CD14-positive monocyte (primary cell): Measurements from ENCODE around the gene NRG3. TPM values are rescaled to one million over a fixed set of nuclear protein-coding genes. Genes with fewer than 3 reads are reported as not detected.

Source experiments
- DNase-seq, 3 donors: peaks; one replicate each; pipeline ENCODE4 v3.0.0-alpha.2; 2011 to 2022
- H2AFZ ChIP-seq: 2 replicates; pipeline ENCODE4 v1.6.0; 2012; ENCODE audit warnings: mild to moderate bottlenecking, low read depth, low read length, inconsistent platforms; ENCODE audit not compliant: insufficient read depth, poor library complexity, severe bottlenecking
- H3K27ac ChIP-seq, 2 donors: 1 replicate in 1 of 2; 2 replicates in 1 of 2; pipeline ENCODE4 v1.5.1; 2012 to 2013; ENCODE audit warnings: low read length in 2 of 2, control low read depth in 1 of 2, inconsistent platforms in 1 of 2, low read depth in 1 of 2, mild to moderate bottlenecking in 1 of 2
- H3K27me3 ChIP-seq, 2 donors: one replicate each; pipeline versions ENCODE4 v1.6.0 to v1.6.1; 2011 to 2013; ENCODE audit warnings: low read length in 2 of 2; ENCODE audit not compliant: control insufficient read depth in 2 of 2, insufficient read depth in 2 of 2
- H3K36me3 ChIP-seq, 2 donors: replicated peaks in 1 of 2; 1 replicate in 1 of 2; 2 replicates in 1 of 2; pipeline versions ENCODE4 v1.5.1 to v1.6.1; 2012 to 2013; ENCODE audit warnings: low read length in 2 of 2, control low read depth in 1 of 2, inconsistent platforms in 1 of 2, mild to moderate bottlenecking in 1 of 2; ENCODE audit not compliant: insufficient read depth in 2 of 2, control insufficient read depth in 1 of 2
- H3K4me1 ChIP-seq, 2 donors: 1 replicate in 1 of 2; 2 replicates in 1 of 2; pipeline versions ENCODE4 v1.5.1 to v1.6.1; 2012 to 2013; ENCODE audit warnings: low read length in 2 of 2, control low read depth in 1 of 2, inconsistent platforms in 1 of 2, mild to moderate bottlenecking in 1 of 2, moderate library complexity in 1 of 2; ENCODE audit not compliant: insufficient read depth in 2 of 2, control insufficient read depth in 1 of 2
- H3K4me2 ChIP-seq: replicated peaks from 2 replicates; pipeline ENCODE3; 2012; ENCODE audit warnings: low read length, moderate library complexity, mild to moderate bottlenecking; ENCODE audit not compliant: poor library complexity, severe bottlenecking; ENCODE audit errors: extremely low read depth
- H3K4me3 ChIP-seq, 3 experiments: fragments of 200-600 bp in 1 of 3; sonication (generic) in 1 of 3; replicated peaks in 1 of 3; 1 replicate in 2 of 3; 2 replicates in 1 of 3; pipeline ENCODE4 v1.5.1; 2011 to 2013; ENCODE audit warnings: low read length in 3 of 3, mild to moderate bottlenecking in 3 of 3, control low read depth in 2 of 3, low read depth in 2 of 3, inconsistent platforms in 1 of 3, moderate library complexity in 1 of 3
- H3K79me2 ChIP-seq: 2 replicates; pipeline ENCODE4 v1.6.0; 2012; ENCODE audit warnings: mild to moderate bottlenecking, control low read depth, inconsistent platforms, low read length, moderate library complexity; ENCODE audit not compliant: insufficient read depth
- H3K9ac ChIP-seq: 2 replicates; pipeline ENCODE4 v1.6.0; 2017; ENCODE audit warnings: low read length, mild to moderate bottlenecking; ENCODE audit not compliant: insufficient read depth, poor library complexity, severe bottlenecking
- H3K9me3 ChIP-seq, 2 donors: replicated peaks in 1 of 2; 1 replicate in 1 of 2; 2 replicates in 1 of 2; pipeline versions ENCODE4 v1.5.1 to v1.6.1; 2012 to 2013; ENCODE audit warnings: low read length in 2 of 2, control low read depth in 1 of 2; ENCODE audit not compliant: control insufficient read depth in 1 of 2, insufficient read depth in 1 of 2
- H4K20me1 ChIP-seq: 2 replicates; pipeline ENCODE4 v1.6.0; 2012; ENCODE audit warnings: mild to moderate bottlenecking, low read length, control low read depth, moderate library complexity; ENCODE audit not compliant: insufficient read depth
- H3K27ac Mint-ChIP-seq, 7 donors: one replicate each; pipeline ENCODE4 v1.8.0; 2020; ENCODE audit warnings: mild to moderate bottlenecking in 7 of 7, mixed read lengths in 7 of 7, moderate library complexity in 6 of 7, inconsistent platforms in 2 of 7
- H3K27me3 Mint-ChIP-seq, 3 donors: one replicate each; pipeline ENCODE4 v1.8.0; 2021 to 2022; ENCODE audit warnings: low read depth in 3 of 3, mild to moderate bottlenecking in 3 of 3, mixed read lengths in 3 of 3, moderate library complexity in 3 of 3, inconsistent platforms in 1 of 3
- H3K36me3 Mint-ChIP-seq, 2 donors: one replicate each; pipeline ENCODE4 v1.8.0; 2020; ENCODE audit warnings: mixed read lengths in 2 of 2, inconsistent platforms in 1 of 2, mild to moderate bottlenecking in 1 of 2
- H3K4me1 Mint-ChIP-seq: one replicate; pipeline ENCODE4 v1.8.0; 2020; ENCODE audit warnings: mild to moderate bottlenecking, mixed read lengths
- H3K4me3 Mint-ChIP-seq, 2 donors: one replicate each; pipeline ENCODE4 v1.8.0; 2020; ENCODE audit warnings: mild to moderate bottlenecking in 2 of 2, mixed read lengths in 2 of 2, moderate library complexity in 1 of 2
- H3K9me3 Mint-ChIP-seq, 7 donors: one replicate each; pipeline ENCODE4 v1.8.0; 2020 to 2022; ENCODE audit warnings: mixed read lengths in 7 of 7, mild to moderate bottlenecking in 6 of 7, moderate library complexity in 6 of 7, inconsistent platforms in 2 of 7
- CTCF ChIP-seq: fragments of 200-600 bp; IDR thresholded peaks from one replicate; pipeline ENCODE4 v1.8.0; 2022; ENCODE audit warnings: antibody characterized with exemption, mild to moderate bottlenecking
- WGBS: methylation state at CpG from one replicate; pipeline ENCODE4 v1.1.5; 2013; ENCODE audit warnings: missing lambda C conversion rate; ENCODE audit not compliant: insufficient coverage; 5-methylcytosine and 5-hydroxymethylcytosine counted together
- intact Hi-C, 2 donors: fragments of 100-400 bp; cut with micrococcal nuclease; formaldehyde crosslinking; loops; one replicate each; pipeline versions ENCODE4 v1.15.0 to v1.15.1; 2023
- polyA plus RNA-seq, 3 donors: library from polyadenylated mRNA; depleted of rRNA in 1 of 3; unstranded in 2 of 3; stranded (reverse) in 1 of 3; fragments of 300-500 nt in 2 of 3; fragments of >200 nt in 1 of 3; fragmentation: Illumina TruSeq in 2 of 3; gene quantifications; 1 replicate in 2 of 3; 2 replicates in 1 of 3; pipeline ENCODE4 v1.2.3, GENCODE V29; 2012 to 2021

Gene NRG3
- polyA plus RNA-seq, 3 donors = not detected

GRCh38 chr10:81920213-81920829 lies 45.3 kb downstream of the NRG3 start:
- Histone ChIP-seq H3K4me2 (no peak overlapping the region), H3K9ac (no peak overlapping the region), H3K27ac (no peak overlapping the region), H3K9me3 (no peaks in the 10 kb centered on the region), H3K79me2 (no peaks in the 10 kb centered on the region), H3K27me3 (no peaks in the 10 kb centered on the region), H3K4me3 (no peak overlapping the region), H3K36me3 (no peaks in the 10 kb centered on the region), H4K20me1 (no peaks in the 10 kb centered on the region), H2AFZ (no peak overlapping the region), H3K4me1 (no peaks in the 10 kb centered on the region)
- Mint-ChIP-seq H3K4me3 (no peak overlapping the region), H3K9me3 (peaks cover 0 to 2% (median 0%) of the 10 kb centered on the region in 7 donors), H3K4me1 (no peaks in the 10 kb centered on the region), H3K36me3 (no peaks in the 10 kb centered on the region), H3K27ac (no peak overlapping the region), H3K27me3 (no peaks in the 10 kb centered on the region)
- intact Hi-C loops = no loop called here
- whole genome bisulfite sequencing = no CpG with 5 or more reads among the region's 3 CpGs
- no peak for DNase-seq
- peak; percentile 48 for TF ChIP-seq CTCF

GRCh38 chr10:81928119-81928518 lies 53.1 kb downstream of the NRG3 start:
- Mint-ChIP-seq H3K27me3 (no peaks in the 10 kb centered on the region), H3K4me3 (no peak overlapping the region), H3K4me1 (no peaks in the 10 kb centered on the region), H3K9me3 (peaks cover 0 to 3% (median 2%) of the 10 kb centered on the region in 7 donors), H3K27ac (no peak overlapping the region), H3K36me3 (no peaks in the 10 kb centered on the region)
- Histone ChIP-seq H4K20me1 (no peaks in the 10 kb centered on the region), H3K4me1 (no peaks in the 10 kb centered on the region), H3K9ac (no peak overlapping the region), H3K4me2 (no peak overlapping the region), H3K79me2 (no peaks in the 10 kb centered on the region), H3K36me3 (no peaks in the 10 kb centered on the region), H3K4me3 (no peak overlapping the region), H2AFZ (no peak overlapping the region), H3K27me3 (no peaks in the 10 kb centered on the region), H3K9me3 (no peaks in the 10 kb centered on the region), H3K27ac (no peak overlapping the region)
- intact Hi-C loops = no loop called here
- TF ChIP-seq CTCF = no peak
- DNase-seq = no peak
- no CpG with 5 or more reads among the region's 1 CpG for WGBS
